Hypothalamus (tissue), 51 donors: ENCODE data around the gene BOC.
A peak's percentile ranks its signal among the peaks of the same experiment; 100 is the strongest.

ENCODE experiments used
- DNase-seq, 51 donors: peaks; one replicate each; lab custom pipeline; 2025; lab: John Stamatoyannopoulos, UW

BOC gene

DNA sequence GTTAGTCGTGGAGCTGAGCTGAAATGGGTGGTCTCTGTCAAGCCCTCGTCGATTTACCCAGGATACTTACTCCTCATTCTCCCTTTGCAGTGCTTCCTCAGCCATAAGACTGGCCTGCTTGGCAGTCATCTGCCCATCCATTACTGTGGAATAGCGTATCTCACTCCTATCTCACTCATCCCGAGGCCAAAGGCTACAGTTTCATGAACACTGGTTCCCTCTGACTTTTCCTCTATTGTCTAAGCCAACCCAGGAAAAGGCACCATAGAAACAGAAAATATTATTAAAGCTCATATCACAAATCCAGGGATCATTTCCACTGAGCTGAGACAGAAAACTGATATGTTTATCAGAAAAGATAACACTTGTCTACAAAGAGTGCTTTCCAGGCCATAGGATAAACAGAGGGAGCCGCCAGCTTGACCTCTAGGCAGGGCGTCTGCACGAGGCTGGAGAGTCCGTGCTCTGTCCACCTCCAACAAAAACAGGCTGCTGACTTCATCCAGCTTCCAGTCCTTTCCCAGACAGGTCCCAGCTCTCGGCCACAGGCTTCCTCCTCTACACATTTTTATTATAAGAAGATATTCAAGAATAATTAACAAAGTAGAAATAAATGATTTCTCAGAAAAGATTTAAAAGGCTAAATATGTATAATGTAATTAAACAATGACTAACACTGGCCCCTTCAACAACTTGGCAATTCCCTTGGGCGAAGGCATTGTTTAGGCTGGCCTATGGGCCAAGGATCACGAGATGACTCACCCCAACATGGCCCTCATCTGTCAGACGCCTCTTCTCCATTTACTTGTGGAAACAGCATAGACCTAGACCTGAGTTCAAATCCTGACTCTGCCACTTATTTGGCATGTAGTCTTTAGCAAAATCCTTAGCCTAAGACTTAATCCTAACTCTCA lies 27.4 kb upstream of the BOC start:
- DNase-seq: no peak

DNA sequence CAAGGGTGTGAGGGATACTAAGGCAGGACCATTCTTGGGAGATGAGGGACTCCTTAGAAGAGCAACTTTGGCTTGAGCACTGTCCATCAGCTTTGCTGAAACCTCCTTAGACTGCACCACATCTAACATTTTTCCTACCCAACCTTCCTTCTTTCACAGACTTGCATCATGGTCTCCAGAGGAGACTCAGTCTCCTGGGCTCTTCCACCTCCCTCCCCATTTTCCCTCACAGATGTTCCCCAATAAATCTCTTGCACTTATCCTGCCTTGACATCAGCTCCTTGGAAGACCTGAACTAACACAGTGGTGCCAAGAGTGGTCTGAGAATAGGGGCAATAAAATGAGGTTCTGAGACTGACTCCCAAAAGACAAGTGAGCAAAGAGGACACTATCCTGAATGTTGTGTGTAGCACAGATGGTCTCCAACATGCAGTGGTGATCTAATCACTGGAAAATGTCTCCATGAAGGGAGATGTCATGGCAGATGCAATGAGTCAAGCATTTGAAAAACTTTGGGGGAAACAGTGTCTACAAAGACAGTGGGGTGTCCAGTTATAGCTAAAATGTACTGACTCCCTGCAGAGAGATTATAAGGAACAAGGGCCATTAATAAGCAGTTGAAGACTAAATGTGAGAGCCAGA lies 26.0 kb upstream of the BOC start:
- DNase-seq: no peak

DNA sequence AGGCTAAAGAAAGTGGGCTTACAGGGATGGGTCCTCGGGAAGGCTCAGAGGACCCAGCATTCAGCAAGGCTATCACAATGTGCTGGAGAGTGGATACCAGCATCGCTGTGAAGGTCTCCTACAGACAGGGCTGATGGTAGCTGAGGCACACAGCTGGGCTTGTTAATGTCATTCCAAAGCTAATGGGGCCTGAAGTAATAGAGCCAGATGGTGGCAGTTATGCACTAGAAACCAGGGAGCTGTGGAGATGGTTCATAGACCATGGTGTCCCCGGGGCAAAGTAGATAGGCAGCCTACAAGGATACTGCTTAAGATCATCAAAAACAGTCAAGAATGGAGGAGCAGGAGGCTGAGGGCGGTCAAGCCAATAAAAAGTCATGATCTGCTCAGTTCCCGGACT lies 24.8 kb upstream of the BOC start:
- no peak for DNase-seq

DNA sequence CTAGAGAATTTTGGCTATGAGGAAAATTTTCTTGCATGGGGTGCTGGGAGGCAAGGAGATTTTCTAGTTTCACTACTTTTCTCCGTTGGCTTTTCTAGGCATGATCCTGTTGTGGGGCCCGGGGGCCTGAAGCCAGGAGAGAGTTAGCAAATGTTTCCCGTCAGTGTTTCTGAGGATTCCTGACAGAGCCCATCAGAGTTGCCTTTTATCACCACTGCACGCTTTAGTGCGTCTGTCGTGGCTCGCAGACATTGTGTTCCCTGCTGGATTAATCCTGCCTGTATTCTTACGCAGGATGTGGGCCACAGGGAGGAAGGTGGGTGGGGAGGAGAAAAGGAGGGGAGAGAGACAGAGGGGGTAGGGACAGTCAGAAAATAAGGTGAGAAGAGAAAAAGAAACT lies 18.1 kb upstream of the BOC start:
- DNase-seq: peak in 2 of 51 donors; percentile 24 to 31

DNA sequence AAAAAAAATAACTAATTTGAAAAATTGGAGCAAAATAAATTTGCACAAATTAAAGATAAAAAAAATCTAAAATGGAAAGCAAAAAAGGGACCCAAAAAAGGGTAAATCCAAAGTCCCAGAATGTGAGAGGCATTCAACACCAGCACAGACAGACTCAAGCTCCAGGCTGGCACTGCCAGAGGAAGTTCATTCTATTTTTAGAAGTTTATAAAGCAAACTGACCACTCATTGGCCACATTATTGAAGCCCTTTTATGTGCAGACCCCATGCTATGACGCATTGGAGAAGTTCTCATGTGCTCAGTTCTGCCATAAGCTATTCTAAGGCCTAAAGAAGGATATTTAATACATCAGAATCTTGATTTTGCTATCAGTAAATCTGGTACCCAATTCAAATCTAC lies 17.6 kb upstream of the BOC start:
- DNase-seq: no peak

DNA sequence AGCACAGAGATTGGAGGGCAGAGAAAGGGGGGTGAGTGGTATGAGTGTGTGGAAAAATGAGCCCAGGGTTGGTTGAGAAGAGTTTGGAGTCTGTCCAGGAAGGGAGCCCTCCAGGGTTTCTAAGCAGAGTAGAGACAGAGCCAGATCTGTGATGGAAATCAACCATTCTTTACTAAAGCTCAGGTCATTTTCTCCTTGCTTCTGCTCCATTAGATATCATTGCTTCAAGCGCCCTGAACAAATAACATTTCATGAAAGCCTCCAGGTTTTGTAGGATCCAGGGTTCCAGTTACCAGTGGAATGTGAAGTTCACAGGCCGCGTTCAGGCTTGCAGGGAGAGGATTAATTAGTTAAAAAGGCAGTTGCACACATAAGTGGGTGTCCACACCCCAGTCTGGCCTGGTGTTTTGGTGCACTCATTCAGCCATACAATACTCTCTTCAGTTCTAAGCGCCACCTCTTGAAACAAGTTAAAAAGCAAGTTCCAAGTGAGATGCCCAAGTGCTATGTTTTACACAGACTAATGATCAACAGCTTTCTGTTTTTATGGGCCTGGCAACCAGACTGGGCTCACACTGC lies 16.4 kb upstream of the BOC start:
- peak in 2 of 51 donors; percentile 12 to 13 for DNase-seq

DNA sequence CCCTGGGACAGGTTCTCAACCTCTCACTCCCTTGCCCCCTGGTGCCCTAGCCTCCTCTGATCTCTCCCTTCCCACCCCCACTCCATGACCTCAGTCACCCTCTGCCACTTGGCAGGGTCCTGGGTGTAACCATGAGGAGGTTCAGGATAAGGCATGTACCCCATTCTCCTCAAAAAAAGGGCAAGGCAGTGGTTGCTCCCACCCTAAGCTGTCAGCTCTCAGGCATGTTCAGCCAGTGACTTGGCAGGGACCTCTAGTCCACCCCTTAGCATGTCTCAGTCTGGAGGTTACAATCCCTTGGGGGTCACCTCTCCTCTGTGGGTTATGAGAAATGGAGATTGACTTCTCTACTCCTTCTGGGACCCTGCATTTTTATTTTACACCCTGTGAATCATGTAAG lies 11.0 kb upstream of the BOC start:
- no peak for DNase-seq

DNA sequence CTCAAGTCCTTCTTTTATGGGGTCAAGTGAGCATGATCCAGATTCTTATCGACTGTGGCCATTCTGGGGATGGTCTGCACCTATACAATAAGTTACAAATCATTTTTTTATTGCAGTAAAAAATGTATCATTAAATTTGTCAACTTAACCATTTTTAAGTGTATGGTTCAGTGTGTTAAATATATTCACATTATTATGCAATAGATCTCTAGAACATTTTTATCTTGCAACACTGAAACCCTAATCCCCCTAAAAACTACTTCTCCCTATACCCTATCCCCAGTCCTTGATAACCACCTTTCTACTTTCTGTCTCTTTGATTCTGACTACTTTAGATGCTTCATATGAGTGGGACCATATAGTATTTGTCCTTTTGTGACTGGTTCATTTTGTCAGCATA lies 10.4 kb upstream of the BOC start:
- no peak for DNase-seq

DNA sequence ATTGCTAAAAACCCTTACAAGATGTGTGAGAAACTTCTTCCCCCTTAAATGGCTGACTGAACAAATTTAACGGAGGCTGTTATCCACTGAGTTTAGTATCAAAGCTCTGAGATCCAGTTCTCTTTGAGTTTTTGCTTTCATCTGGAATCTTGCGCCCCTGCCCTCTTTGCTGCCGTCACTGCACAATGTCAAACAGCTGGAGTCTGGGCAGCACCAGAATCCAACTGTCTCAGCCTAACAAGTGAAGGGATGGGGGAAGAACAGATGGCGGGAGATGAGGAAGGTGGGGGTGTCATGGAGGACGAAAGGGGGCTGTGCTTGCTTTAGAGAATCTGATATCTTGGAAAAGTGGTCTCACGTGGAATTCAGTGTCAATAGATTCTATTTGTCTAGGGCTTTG lies 7.0 kb upstream of the BOC start:
- no peak for DNase-seq

DNA sequence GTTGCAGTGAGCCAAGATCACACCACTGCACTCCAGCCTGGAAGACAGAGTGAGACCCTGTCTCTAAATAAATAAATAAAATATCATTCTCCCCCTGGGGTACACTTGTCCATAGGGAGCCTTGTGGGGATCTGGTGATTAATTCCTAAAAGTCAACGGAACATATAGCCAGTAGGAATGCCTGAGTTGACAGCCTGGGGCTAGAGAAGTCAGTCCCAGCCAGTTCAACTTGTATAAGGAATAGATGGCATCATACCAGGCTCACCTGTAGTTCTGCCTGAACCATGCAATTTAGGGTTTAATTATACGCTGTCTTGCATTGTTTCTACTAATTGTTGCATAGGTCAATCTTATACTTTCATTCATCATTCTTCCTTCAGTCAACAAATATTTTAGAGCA lies 5.9 kb upstream of the BOC start:
- DNase-seq: no peak

DNA sequence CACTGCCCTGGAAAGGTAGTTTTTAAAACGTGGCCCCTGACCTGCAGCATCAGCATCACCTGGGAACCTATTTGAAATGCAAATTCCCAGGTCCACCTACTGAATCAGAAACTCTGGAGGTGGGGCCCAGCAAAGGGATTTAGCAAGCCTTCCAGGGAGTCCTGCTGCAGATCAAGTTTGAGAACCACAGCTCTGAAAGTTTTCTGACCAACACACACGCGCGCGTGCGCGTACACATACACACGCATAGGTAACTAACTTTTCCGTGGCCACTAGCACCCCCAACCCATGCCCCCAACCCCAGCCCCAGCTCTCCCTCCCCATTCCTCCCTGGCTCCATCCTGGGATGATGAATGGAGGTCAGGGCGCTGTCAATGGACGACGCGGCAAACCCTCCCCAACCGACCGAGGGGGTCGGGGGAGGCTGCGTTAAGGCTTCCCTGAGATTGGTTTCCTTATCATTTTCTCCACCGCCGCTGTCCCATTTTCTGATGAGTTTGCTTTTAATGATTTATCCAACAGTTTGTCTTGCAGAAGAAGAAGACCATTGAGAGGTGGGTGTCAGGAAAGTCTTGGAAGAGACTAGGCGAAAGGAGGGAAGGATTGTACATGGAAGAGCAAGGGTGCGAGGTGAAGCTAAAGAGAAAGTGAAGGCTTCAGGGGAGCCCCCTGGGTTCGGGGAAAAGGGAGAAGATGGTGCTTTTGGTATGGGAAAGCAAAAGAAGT lies 590 bp upstream of the BOC start:
- no peak for DNase-seq

DNA sequence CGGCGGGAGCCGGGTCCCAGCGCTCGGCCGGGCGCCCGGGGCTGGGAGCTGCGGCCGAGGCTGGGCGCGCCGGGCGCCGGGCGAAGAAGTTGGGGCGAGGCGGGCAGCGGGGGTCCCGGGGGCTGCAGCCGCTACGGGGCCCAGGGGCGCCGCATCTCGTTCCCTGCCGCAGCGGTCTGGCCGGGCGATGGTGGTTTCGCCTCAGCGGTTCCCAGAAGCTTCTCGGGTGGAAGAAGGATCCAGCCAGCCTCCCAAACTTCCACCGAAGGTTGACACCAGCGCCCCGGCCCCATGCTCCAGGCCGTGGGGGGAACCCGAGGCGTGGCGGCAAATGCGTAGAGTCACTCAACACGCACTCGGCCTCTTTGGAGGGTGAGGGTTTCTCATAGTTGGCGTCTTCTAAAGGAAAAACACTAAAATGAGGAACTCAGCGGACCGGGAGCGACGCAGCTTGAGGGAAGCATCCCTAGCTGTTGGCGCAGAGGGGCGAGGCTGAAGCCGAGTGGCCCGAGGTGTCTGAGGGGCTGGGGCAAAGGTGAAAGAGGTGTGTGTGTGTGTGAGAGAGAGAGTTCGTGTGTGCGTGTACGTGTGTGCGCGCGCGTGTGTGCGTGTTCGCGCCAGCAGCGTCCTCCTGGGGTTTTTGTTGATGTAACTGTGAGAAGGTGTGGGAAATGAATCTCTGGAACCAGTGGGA lies 940 bp downstream of the BOC start:
- peak in 7 of 51 donors; percentile 14 to 62 (median 22) for DNase-seq

DNA sequence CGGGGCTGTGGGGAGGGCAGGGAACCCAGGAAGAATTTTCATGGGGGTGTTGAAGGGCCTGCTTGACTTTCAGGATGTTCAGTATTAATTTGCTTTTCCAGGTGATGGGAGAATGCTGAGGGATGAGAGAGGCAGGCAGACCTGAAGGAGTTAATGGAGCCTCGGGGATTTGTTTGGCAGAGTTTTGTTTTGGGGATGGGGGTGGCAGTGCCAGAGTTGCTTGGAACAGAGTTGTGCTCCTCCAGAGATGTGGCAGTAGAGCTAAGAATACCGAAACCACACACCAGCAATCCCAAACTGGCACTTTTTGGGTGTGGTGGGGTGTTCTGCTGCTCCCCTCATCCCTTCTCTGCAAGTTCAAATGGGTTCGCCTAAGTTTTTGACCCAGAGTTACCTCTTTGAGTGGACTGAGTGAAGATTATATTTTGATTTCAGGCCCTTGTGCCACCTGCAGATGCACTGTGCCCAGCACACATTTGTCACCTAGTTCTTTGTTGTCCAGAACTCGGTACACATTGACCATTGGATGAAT lies 1.6 kb downstream of the BOC start:
- no peak for DNase-seq

DNA sequence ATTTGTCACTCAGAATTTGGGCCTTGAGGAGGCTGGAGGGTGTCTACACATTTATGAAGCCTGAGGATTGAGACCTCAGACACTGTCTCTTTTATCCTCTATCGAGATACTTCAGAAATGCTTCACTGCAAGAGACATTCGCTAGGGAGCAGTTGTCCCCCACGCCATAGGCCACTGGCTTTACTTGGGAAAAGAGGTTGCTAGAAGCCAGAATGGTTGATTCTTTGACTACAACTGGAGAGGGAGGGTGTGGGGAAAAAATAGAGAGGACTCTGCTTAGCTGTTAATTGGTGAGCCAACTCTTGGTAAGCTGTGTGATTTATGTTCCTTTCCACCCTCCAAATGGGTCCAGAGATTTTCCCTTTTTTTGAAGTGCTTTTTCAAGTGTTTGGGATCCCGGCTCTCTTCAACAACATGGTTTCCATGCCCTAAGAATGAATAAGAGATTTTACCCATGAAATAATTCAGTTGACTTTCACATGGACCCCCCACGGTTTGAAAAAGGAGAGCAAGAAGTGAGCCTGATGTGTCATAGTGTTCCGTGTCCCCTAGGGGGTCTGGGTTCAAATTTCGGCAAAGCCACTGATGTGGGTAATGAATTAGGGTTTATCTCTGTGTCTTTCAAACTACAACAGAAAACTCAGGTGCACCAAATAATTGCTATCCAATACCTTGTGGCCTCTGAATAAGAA lies 2.7 kb downstream of the BOC start:
- no peak for DNase-seq

DNA sequence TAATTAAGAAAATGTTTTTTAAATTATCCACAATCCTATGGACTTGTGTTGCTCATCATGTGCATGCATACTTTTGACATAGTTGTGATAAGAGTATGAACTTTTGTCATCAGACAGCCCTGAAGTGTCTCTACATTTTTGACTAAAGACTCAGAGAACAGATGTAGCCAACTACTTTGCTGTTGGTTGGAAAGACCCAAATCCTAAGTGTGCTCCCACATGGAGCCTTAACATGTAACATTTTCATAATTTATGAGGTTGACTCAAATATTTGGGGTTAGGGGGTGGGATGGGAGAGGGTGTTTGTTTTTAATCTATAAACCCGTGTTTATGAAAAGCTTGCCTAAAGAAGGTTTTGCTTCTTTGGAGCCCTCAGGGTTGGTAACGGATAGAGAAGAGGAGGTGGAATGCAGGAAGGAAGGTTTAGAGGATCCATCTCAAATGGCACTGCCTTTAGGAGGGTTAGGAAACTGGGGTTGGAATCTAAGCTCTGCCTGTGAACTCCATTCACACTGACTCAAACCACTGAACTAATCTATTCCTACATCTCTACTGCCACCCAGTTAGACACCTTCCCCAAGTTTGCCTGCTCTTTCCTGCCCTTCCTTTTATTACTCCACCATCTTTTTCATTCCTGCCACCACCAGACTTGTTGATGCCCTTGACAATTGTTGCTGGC lies 3.7 kb downstream of the BOC start:
- DNase-seq: no peak

DNA sequence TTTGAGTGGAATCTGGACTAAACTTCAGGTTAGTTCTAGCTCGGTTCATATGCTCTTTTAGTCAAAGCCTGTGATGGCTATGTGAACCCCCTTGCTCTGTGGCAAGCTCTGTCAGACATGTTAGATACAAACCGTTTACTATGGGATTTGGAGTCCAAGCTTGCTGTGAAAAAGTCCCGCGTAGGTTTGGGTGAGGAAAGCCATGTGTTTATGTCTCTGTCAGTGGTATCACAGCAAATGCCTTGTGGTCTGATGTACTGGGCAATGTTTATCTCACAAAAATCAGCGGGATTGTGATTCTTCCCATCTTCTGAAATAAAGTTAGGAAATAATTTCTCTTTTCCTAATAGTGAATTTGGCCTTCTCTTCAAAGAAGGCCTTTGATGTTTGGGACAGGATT lies 5.0 kb downstream of the BOC start:
- DNase-seq: no peak

DNA sequence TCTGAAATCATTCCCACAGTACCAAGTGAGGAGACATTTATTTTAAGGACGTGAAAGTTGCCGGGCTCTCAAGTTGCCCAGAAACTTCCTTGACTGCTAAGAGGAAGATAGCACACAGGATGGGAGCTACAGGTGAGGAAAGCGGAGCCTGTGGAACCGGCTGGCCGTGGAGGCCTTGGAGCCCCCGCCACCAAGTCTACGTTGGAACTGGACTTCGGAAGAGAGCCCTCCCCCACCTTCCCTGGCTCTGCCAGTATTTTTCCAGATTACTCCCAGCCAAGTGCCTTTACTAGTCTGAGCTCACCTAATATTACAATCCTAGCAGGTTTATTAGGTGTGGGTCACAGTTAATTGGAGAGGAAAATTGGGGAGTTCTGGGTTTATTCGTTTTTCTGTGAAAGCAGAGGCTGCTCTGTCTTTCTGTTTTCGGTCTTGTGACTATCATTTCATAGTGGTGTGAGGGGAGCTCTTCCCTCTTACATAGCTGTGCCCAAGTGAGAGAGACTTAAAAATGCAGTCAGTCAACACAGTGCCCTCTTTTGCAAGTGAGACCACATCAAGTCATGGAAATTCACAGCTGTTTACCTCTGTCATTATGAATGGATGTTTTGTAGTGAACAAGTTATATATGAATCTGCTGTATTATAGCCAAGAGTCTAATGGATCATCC lies 6.8 kb downstream of the BOC start:
- DNase-seq: no peak

DNA sequence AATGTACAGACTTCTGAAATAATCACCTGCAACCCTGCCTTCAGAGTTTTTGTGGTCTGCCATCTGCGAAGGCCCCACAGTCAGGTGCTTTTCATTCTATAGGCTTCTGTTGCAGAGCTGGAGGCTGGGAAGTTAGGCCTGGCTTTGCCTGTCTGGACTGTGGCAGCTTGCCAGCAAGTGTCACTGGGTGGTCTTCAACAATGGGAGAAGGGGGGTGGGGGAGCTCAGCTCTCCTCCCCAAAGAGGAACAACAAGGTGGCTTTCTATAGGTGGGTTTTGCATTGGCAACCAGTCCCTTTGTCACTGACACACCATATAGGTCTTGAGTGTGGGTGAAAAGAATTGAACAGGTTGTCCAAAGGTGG lies 7.3 kb downstream of the BOC start:
- no peak for DNase-seq
